ENCODE results near the gene LIMS2. TPM values are rescaled to one million over a fixed set of nuclear protein-coding genes. Genes with fewer than 3 reads are reported as not detected.

The LIMS2 gene
- total RNA-seq, 2 donors from 2014 or later = 177 to 246 TPM

GRCh38 chr2:127655209-127656073, 19.9 kb downstream of the LIMS2 start:
- ATAC-seq (ENCODE audit: insufficient number of reproducible peaks, low FRiP score, low read depth) (no peak), DNase-seq (ENCODE audit: low spot score) (no peak)
- no peaks in the 10 kb centered on the region for H3K9me3 ChIP-seq
- H3K27ac ChIP-seq = peak overlapping the region; percentile 1 to 19
- TF ChIP-seq CTCF (IDR thresholded peaks at IDR 0.05) = no peak
- peaks cover 37% of the 10 kb centered on the region for H3K36me3 ChIP-seq
- H3K27me3 ChIP-seq (replicated peaks; ENCODE audit: insufficient read depth) = no peaks in the 10 kb centered on the region
- H3K4me1 ChIP-seq (ENCODE audit: control insufficient read depth in 1 of 2, low read depth in 2 of 2) = peaks cover 24 to 73% of the 10 kb centered on the region in 2 donors
- no peak overlapping the region for H3K4me3 ChIP-seq

DNA sequence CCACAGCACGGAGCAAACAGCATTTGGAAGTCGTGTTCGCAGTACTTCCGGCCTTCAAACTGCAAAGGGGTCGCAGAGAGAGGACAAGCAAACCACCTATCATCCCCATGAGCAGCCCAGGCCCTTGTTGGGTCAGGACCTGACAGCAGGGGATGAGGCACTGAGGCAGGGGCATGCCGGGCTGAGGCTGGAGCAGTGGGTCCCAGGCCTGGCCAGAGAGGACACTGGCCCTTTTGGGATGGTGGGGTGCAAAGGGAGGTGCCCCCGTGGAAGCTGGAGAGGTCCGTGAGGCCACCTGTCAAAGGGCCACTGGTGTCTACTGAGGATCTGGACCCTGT, 20.5 kb downstream of the LIMS2 start:
- no peak for DNase-seq (ENCODE audit: low spot score)
- H3K4me1 ChIP-seq (ENCODE audit: control insufficient read depth in 1 of 2, low read depth in 2 of 2) = peaks cover 25 to 73% of the 10 kb centered on the region in 2 donors

GRCh38 chr2:127654084-127654837, 21.1 kb downstream of the LIMS2 start:
- no peak for ATAC-seq (ENCODE audit: insufficient number of reproducible peaks, low FRiP score, low read depth)
- no peak for DNase-seq (ENCODE audit: low spot score)
- peaks cover 29 to 73% of the 10 kb centered on the region in 2 donors for H3K4me1 ChIP-seq (ENCODE audit: control insufficient read depth in 1 of 2, low read depth in 2 of 2)
- H3K4me3 ChIP-seq = no peak overlapping the region
- H3K9me3 ChIP-seq = no peaks in the 10 kb centered on the region
- no peaks in the 10 kb centered on the region for H3K27me3 ChIP-seq (replicated peaks; ENCODE audit: insufficient read depth)
- TF ChIP-seq CTCF (IDR thresholded peaks at IDR 0.05) = no peak
- H3K36me3 ChIP-seq = peaks cover 37% of the 10 kb centered on the region
- peak overlapping the region in 1 of 2 donors; percentile 39 for H3K27ac ChIP-seq

More for the DNA sequence above, 20.5 kb downstream of the LIMS2 start:
- Histone ChIP-seq H3K9me3 (no peaks in the 10 kb centered on the region), H3K36me3 (peaks cover 37% of the 10 kb centered on the region), H3K27me3 (replicated peaks; ENCODE audit: insufficient read depth) (no peaks in the 10 kb centered on the region), H3K4me3 (no peak overlapping the region), H3K27ac (peak overlapping the region in 1 of 2 donors; percentile 0)
- no peak for ATAC-seq (ENCODE audit: insufficient number of reproducible peaks, low FRiP score, low read depth)
- TF ChIP-seq CTCF (IDR thresholded peaks at IDR 0.05) = no peak

DNA sequence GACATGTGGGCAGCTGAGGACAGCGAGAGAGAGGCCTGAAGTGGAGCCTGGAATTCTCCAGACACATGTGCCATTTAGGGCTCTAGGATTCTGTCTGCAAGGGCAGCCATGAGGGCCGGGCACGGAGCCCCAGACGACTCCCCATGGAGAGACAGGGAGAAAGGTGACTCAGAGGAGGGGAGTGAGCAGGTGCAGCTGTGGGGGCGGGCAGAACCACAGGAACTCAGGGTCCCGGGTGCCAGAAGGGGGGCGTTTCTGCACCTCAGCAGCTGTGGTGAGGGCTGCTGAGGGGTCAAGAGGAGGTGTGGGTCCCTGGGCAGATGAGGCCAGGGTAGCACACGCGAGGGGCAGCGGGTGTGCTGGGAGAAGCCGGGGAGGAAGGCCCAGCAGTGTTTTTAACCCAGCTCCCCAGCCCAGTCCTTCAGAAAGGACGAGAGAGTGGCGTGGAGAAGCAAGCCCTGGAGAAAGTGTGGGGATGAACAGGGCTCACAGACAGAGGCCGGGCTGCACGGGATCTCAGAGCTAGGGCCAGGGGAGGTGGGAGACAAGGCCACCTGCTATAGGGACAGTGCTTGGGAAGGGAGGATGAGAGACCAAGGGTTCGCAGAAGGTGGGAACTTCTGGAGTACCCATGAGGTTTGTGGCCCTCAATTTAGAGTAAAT, 21.8 kb downstream of the LIMS2 start:
- DNase-seq (ENCODE audit: low spot score) = no peak
- no peak for ATAC-seq (ENCODE audit: insufficient number of reproducible peaks, low FRiP score, low read depth)
- TF ChIP-seq CTCF (IDR thresholded peaks at IDR 0.05) = no peak
- Histone ChIP-seq H3K27me3 (replicated peaks; ENCODE audit: insufficient read depth) (no peaks in the 10 kb centered on the region), H3K27ac (peak overlapping the region; percentile 39 to 54), H3K9me3 (no peaks in the 10 kb centered on the region), H3K4me3 (no peak overlapping the region), H3K4me1 (ENCODE audit: control insufficient read depth in 1 of 2, low read depth in 2 of 2) (peaks cover 27 to 71% of the 10 kb centered on the region in 2 donors), H3K36me3 (peaks cover 37% of the 10 kb centered on the region)
